ENCODE measurements around the gene SOX18. TPM values are rescaled to one million over a fixed set of nuclear protein-coding genes. Genes with fewer than 3 reads are reported as not detected.
A peak's percentile ranks its signal among the peaks of the same experiment; 100 is the strongest.

The SOX18 gene
- total RNA-seq, 1 experiment from 2014 or later: 0.11 TPM

- no peak for DNase-seq (ENCODE audit: low read depth)
Observed at GRCh38 chr20:64080813-64081623, 31.6 kb upstream of the SOX18 start.

GRCh38 chr20:64080013-64080812 lies 30.8 kb upstream of the SOX18 start, which contains the start of gene OPRL1:
TSS of gene OPRL1 (plus strand) at chr20:64080082. CDS start at chr20:64092721, 12,639 bp downstream.
- no peak for DNase-seq (ENCODE audit: low read depth)

- DNase-seq (ENCODE audit: low read depth): peak; percentile 49
Observed at GRCh38 chr20:64079273-64080012, 30.0 kb upstream of the SOX18 start, which contains the start of gene RGS19. TSS of gene RGS19 (minus strand) at chr20:64079518. CDS start at chr20:64076886, 2,632 bp downstream.

GRCh38 chr20:64078934-64079272 lies 29.5 kb upstream of the SOX18 start:
- DNase-seq (ENCODE audit: low read depth): no peak

GRCh38 chr20:64077876-64078551 lies 28.6 kb upstream of the SOX18 start:
- no peak for DNase-seq (ENCODE audit: low read depth)

- DNase-seq (ENCODE audit: low read depth): no peak
Observed at GRCh38 chr20:64077541-64077875, 28.1 kb upstream of the SOX18 start.

- DNase-seq (ENCODE audit: low read depth): no peak
Observed at GRCh38 chr20:64077094-64077493, 27.7 kb upstream of the SOX18 start.

GRCh38 chr20:64076061-64076997 lies 26.9 kb upstream of the SOX18 start:
- no peak for DNase-seq (ENCODE audit: low read depth)

GRCh38 chr20:64075556-64075955 lies 26.1 kb upstream of the SOX18 start:
- DNase-seq (ENCODE audit: low read depth): no peak

GRCh38 chr20:64074963-64075362 lies 25.5 kb upstream of the SOX18 start:
- DNase-seq (ENCODE audit: low read depth): no peak

GRCh38 chr20:64074184-64074789 lies 24.8 kb upstream of the SOX18 start:
- DNase-seq (ENCODE audit: low read depth): no peak

GRCh38 chr20:64073476-64074183 lies 24.2 kb upstream of the SOX18 start:
- no peak for DNase-seq (ENCODE audit: low read depth)

- DNase-seq (ENCODE audit: low read depth): no peak
Observed at GRCh38 chr20:64072498-64073063, 23.1 kb upstream of the SOX18 start.

- no peak for DNase-seq (ENCODE audit: low read depth)
Observed at GRCh38 chr20:64071341-64072332, 22.2 kb upstream of the SOX18 start.

GRCh38 chr20:64070244-64070993 lies 21.0 kb upstream of the SOX18 start:
- DNase-seq (ENCODE audit: low read depth): no peak

- no peak for DNase-seq (ENCODE audit: low read depth)
Observed at GRCh38 chr20:64069614-64070243, 20.3 kb upstream of the SOX18 start.
